HL-60 (cell line): Measurements from ENCODE around the gene TMEM117.

Experiments
- CTCF ChIP-seq: IDR thresholded peaks from one replicate; pipeline ENCODE4 v1.5.1; 2011; ENCODE audit warnings: low read length, control low read depth, inconsistent platforms; ENCODE audit not compliant: insufficient read depth
- POLR2AphosphoS5 ChIP-seq: IDR thresholded peaks from 2 replicates; pipeline ENCODE4 v1.6.1; 2012; ENCODE audit warnings: low read depth

- TF ChIP-seq CTCF (no peak), POLR2AphosphoS5 (no peak)
Observed at GRCh38 chr12:44287545-44287944, 451.7 kb downstream of the TMEM117 start.
